MCF 10A (cell line): ENCODE results near the gene IFT27. TPM values are rescaled to one million over a fixed set of nuclear protein-coding genes. Genes with fewer than 3 reads are reported as not detected.

Experiments
- BruUV-seq: library from RNA; stranded (reverse); fragments of 400-500 nt; replicated peaks from 2 replicates; lab custom pipeline; 2021; lab: Mats Ljungman, UMichigan
- CTCF ChIA-PET: fragments of 300-600 bp; sonication (Branson Sonifier 250); formaldehyde crosslinking; extraction: SDS; loops from one replicate; lab custom pipeline; 2021; ENCODE audit warnings: antibody characterized with exemption, inconsistent platforms; lab: Yijun Ruan, JAX
- POLR2A ChIA-PET: fragments of 300-600, 350-650 bp; sonication (Branson Sonifier 250); formaldehyde crosslinking; extraction: SDS; loops from one replicate; lab custom pipeline; 2020; ENCODE audit warnings: antibody characterized with exemption, inconsistent platforms; lab: Yijun Ruan, JAX
- DNase-seq: peaks from one replicate; pipeline ENCODE4 v3.0.0-alpha.2; 2018; ENCODE audit not compliant: unreplicated experiment
- H3K27ac Mint-ChIP-seq: one replicate; pipeline ENCODE4 v1.8.0; 2022; ENCODE audit warnings: mild to moderate bottlenecking, low read depth, mixed read lengths; ENCODE audit not compliant: unreplicated experiment
- H3K27me3 Mint-ChIP-seq: one replicate; pipeline ENCODE4 v1.8.0; 2022; ENCODE audit warnings: mixed read lengths; ENCODE audit not compliant: insufficient read depth, unreplicated experiment
- H3K36me3 Mint-ChIP-seq: one replicate; pipeline ENCODE4 v1.8.0; 2022; ENCODE audit warnings: mild to moderate bottlenecking, moderate library complexity, mixed read lengths; ENCODE audit not compliant: insufficient read depth, unreplicated experiment
- H3K4me1 Mint-ChIP-seq: one replicate; pipeline ENCODE4 v1.8.0; 2022; ENCODE audit warnings: mixed read lengths; ENCODE audit not compliant: insufficient read depth, unreplicated experiment
- H3K4me3 Mint-ChIP-seq: one replicate; pipeline ENCODE4 v1.8.0; 2022; ENCODE audit warnings: mild to moderate bottlenecking, moderate library complexity, mixed read lengths; ENCODE audit not compliant: unreplicated experiment
- H3K9me3 Mint-ChIP-seq: one replicate; pipeline ENCODE4 v1.8.0; 2022; ENCODE audit warnings: mixed read lengths; ENCODE audit not compliant: unreplicated experiment
- intact Hi-C: fragments of 100-400 bp; cut with micrococcal nuclease; formaldehyde crosslinking; loops from 2 replicates; pipeline ENCODE4 v1.14.1; 2022
- total RNA-seq: library from RNA; stranded (reverse); gene quantifications from 2 replicates; pipeline ENCODE4 v1.2.3, GENCODE V29; 2022
- TF ChIP-seq, protein P1 (sequence below): fragments of 200-600 bp; IDR thresholded peaks from one replicate; pipeline ENCODE4 v1.8.0; 2022; ENCODE audit warnings: antibody characterized with exemption, mild to moderate bottlenecking; ENCODE audit not compliant: unreplicated experiment

The IFT27 gene
- total RNA-seq, 1 experiment from 2014 or later = 17.6 TPM

DNA sequence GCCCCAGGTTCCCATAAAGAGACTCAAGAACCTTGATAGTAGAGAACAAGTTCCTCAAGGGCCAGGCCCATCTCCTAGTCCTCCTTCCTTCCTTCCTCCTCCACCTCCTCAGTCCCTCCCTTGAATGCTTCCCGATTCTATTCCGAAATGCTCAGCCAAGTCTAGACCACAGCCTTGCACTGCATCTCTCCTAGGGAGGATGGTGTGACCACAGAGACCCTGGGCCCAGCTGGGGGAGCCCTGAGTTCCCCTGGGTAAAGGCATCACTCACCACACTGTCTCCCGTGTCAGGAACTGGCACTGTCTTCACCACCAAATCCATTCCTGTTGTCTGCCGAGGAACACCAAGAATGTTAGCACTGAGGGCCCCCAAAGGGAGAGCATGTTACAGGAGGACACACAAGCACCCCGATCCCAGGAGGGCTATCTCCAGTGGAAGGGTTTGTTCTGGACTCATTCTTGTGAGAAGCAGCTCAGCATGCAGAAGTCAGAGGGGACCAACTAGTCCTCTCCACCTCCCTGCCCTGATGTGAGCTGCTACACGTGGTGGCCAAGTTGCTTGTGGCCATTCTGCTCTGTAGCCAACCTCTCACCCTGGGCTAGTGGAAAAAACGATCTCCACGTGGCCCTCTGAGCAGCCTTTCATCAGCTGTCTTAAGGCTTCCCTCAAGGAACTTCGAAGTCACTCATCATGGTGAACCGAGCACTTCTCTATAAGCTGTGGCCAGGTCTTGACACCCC is 8.7 kb downstream of the IFT27 start:
- ChIA-PET POLR2A (interaction anchor here (0.7 to 1.1 kb wide), 3 partner anchors 9 to 426 kb away, joined by 3 to 5 read pairs (median 3); partner anchors contain the start of gene IFT27), CTCF (interaction anchor here (1.0 to 13.8 kb wide), 6 partner anchors 7 to 256 kb away, joined by 3 to 158 read pairs (median 5); no protein-coding TSS in a partner anchor)
- intact Hi-C loops = no loop called here
- H3K4me1 Mint-ChIP-seq = peaks cover 29% of the 10 kb centered on the region
- H3K36me3 Mint-ChIP-seq = no peaks in the 10 kb centered on the region
- no peaks in the 10 kb centered on the region for H3K9me3 Mint-ChIP-seq
- peak overlapping the region; percentile 59 for H3K27ac Mint-ChIP-seq
- no peaks in the 10 kb centered on the region for H3K27me3 Mint-ChIP-seq
- no TSS peak for BruUV-seq
- TF ChIP-seq, protein P1, sequence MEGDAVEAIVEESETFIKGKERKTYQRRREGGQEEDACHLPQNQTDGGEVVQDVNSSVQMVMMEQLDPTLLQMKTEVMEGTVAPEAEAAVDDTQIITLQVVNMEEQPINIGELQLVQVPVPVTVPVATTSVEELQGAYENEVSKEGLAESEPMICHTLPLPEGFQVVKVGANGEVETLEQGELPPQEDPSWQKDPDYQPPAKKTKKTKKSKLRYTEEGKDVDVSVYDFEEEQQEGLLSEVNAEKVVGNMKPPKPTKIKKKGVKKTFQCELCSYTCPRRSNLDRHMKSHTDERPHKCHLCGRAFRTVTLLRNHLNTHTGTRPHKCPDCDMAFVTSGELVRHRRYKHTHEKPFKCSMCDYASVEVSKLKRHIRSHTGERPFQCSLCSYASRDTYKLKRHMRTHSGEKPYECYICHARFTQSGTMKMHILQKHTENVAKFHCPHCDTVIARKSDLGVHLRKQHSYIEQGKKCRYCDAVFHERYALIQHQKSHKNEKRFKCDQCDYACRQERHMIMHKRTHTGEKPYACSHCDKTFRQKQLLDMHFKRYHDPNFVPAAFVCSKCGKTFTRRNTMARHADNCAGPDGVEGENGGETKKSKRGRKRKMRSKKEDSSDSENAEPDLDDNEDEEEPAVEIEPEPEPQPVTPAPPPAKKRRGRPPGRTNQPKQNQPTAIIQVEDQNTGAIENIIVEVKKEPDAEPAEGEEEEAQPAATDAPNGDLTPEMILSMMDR = no peak
- no peak for DNase-seq
- H3K4me3 Mint-ChIP-seq = no peak overlapping the region

DNA sequence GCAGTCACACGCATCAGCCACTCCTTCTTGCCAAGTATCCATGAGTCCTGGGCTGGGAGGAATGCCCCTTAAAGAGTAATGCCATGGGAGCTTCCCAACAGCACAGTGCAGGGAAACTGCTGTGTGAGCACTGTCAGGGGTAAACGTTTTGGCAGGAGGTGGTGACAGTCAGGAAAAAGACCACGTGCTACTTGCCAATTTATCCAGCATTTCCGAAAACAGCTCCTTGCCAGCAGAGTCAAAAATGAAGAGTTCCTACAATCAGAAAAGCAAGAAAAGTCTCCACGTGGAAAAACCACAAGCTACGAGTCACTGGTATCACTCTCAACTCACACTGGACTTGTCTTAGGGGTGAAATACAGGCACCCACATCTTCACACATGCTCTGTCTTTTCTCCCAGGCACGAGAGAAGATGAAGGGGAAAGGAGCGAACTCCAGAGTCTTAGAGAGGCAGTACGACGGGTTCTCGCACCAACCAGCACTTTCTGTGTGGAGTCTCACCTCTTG is 9.9 kb downstream of the IFT27 start:
- DNase-seq = no peak
- CTCF ChIA-PET = interaction anchor here (0.6 to 13.8 kb wide), 7 partner anchors 8 to 219 kb away, joined by 3 to 158 read pairs (median 4); no protein-coding TSS in a partner anchor
- POLR2A ChIA-PET = interaction anchor here (0.7 to 6.8 kb wide), 4 partner anchors 9 to 230 kb away, joined by 3 to 69 read pairs (median 4); partner anchors contain the start of gene IFT27

DNA sequence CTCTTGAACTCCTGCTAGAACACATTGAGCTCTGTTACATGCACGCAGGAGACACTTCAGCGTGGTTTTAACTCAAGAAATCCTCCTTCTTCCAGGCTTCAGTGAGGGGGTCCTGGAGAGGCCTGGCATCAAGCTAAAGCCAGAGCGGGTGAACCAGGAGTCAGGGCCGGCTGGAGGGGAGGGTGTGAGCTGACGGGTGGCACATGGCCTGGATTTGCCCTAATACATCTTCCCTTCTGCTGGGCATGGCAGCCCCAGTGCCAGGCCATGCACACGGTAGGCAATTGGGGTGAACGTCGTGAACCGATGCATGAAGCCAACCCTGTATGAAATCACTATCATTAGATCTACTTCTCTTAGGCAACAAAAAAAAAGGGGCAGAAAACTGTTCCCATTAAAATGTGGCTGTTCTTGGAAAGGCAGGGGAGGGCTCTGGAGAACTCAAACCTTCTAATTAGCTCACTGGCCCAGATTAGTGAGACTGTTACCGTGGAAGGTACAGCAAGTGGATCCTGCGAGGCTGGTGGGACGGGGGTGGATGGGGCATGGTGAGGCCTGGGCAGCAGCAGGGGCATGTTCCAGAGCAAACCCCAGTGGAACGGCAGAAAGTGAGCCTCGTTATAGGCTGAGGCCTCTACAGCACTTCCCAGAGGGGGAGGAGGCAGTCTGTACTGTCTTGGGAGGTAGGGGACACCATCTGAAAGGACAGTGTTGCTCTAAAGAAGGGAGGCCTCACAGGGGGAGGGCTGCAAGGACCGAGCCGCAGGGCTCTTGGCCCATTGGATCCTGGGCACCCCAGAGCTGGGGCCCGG is 10.6 kb downstream of the IFT27 start:
- intact Hi-C loops = no loop called here
- Mint-ChIP-seq H3K27me3 (no peaks in the 10 kb centered on the region), H3K36me3 (no peaks in the 10 kb centered on the region), H3K27ac (peak overlapping the region; percentile 42), H3K4me1 (peaks cover 29% of the 10 kb centered on the region), H3K9me3 (no peaks in the 10 kb centered on the region), H3K4me3 (no peak overlapping the region)
- CTCF ChIA-PET = interaction anchor here (0.6 to 13.8 kb wide), 6 partner anchors 9 to 218 kb away, joined by 3 to 158 read pairs (median 4); no protein-coding TSS in a partner anchor
- TF ChIP-seq, protein P1 = no peak
- no peak for DNase-seq
- POLR2A ChIA-PET = interaction anchor here (0.5 to 6.8 kb wide), 6 partner anchors 10 to 258 kb away, joined by 3 to 69 read pairs (median 5); partner anchors contain the start of genes FOXRED2 and IFT27
- no TSS peak for BruUV-seq

More for the DNA sequence above, 9.9 kb downstream of the IFT27 start:
- TF ChIP-seq, protein P1 = no peak
- H3K4me1 Mint-ChIP-seq = peaks cover 29% of the 10 kb centered on the region
- H3K36me3 Mint-ChIP-seq = no peaks in the 10 kb centered on the region
- H3K9me3 Mint-ChIP-seq = no peaks in the 10 kb centered on the region
- no peak overlapping the region for H3K4me3 Mint-ChIP-seq
- peak overlapping the region; percentile 42 for H3K27ac Mint-ChIP-seq
- BruUV-seq = no TSS peak
- intact Hi-C loops = no loop called here
- H3K27me3 Mint-ChIP-seq = no peaks in the 10 kb centered on the region
